ENCODE results near the gene ELF1. TPM values are rescaled to one million over a fixed set of nuclear protein-coding genes. Genes with fewer than 3 reads are reported as not detected.

The ELF1 gene
- total RNA-seq, 4 donors from 2014 or later: 61.9 to 84.5 (median 71.5) TPM

GRCh38 chr13:40983259-40983658, 35.9 kb downstream of the ELF1 start:
- 9 to 12% methylated on average over 2 of the region's 2 CpGs for WGBS, 2 donors
- DNase-seq: no peak
- H3K27me3 ChIP-seq: no peaks in the 10 kb centered on the region
- H3K4me1 ChIP-seq: peaks cover 21 to 92% (median 33%) of the 10 kb centered on the region in 3 donors
- peak overlapping the region; percentile 69 to 87 (median 84) for H3K27ac ChIP-seq
- no peaks in the 10 kb centered on the region for H3K9me3 ChIP-seq
- intact Hi-C loops (cut with DNase I): no loop called here
- H3K4me3 ChIP-seq: peak overlapping the region in 3 of 4 donors; percentile 27 to 56 (median 36)
- TF ChIP-seq POLR2A (IDR thresholded peaks at IDR 0.05) (no peak), CTCF (IDR thresholded peaks at IDR 0.05) (no peak)
- peaks cover 0 to 19% (median 0%) of the 10 kb centered on the region in 3 donors for H3K36me3 ChIP-seq

GRCh38 chr13:40982772-40983171, 36.3 kb downstream of the ELF1 start:
- Histone ChIP-seq H3K9me3 (no peaks in the 10 kb centered on the region), H3K4me3 (peak overlapping the region in 3 of 4 donors; percentile 27 to 56 (median 36)), H3K36me3 (peaks cover 0 to 19% (median 0%) of the 10 kb centered on the region in 3 donors), H3K27me3 (no peaks in the 10 kb centered on the region), H3K27ac (peak overlapping the region; percentile 69 to 87 (median 84)), H3K4me1 (peaks cover 21 to 92% (median 33%) of the 10 kb centered on the region in 3 donors)
- intact Hi-C loops (cut with DNase I): no loop called here
- peak in 2 of 4 donors; percentile 72 to 89 for TF ChIP-seq POLR2A (IDR thresholded peaks at IDR 0.05)
- no peak for TF ChIP-seq CTCF (IDR thresholded peaks at IDR 0.05)
- no peak for DNase-seq
- 4 to 14% methylated on average over 3 of the region's 3 CpGs for WGBS, 2 donors

GRCh38 chr13:40981949-40982348, 37.2 kb downstream of the ELF1 start:
- 34 to 47% methylated on average over 4 of the region's 4 CpGs for WGBS, 2 donors
- no peak for TF ChIP-seq POLR2A (IDR thresholded peaks at IDR 0.05)
- Histone ChIP-seq H3K27ac (peak overlapping the region; percentile 69 to 87 (median 84)), H3K4me3 (peak overlapping the region in 3 of 4 donors; percentile 27 to 56 (median 36)), H3K4me1 (peaks cover 18 to 91% (median 36%) of the 10 kb centered on the region in 3 donors), H3K27me3 (no peaks in the 10 kb centered on the region), H3K36me3 (peaks cover 0 to 19% (median 0%) of the 10 kb centered on the region in 3 donors), H3K9me3 (no peaks in the 10 kb centered on the region)
- no peak for DNase-seq
- intact Hi-C loops (cut with DNase I): no loop called here

- TF ChIP-seq CTCF (IDR thresholded peaks at IDR 0.05): no peak
- peak in 1 of 4 donors; percentile 52 for TF ChIP-seq POLR2A (IDR thresholded peaks at IDR 0.05)
- H3K4me1 ChIP-seq: peaks cover 18 to 91% (median 37%) of the 10 kb centered on the region in 3 donors
- 44 to 50% methylated on average over 3 of the region's 3 CpGs for WGBS, 2 donors
- H3K4me3 ChIP-seq: peak overlapping the region in 3 of 4 donors; percentile 27 to 56 (median 36)
- no peak for DNase-seq
- H3K27me3 ChIP-seq: no peaks in the 10 kb centered on the region
- peaks cover 0 to 23% (median 0%) of the 10 kb centered on the region in 3 donors for H3K36me3 ChIP-seq
- H3K9me3 ChIP-seq: no peaks in the 10 kb centered on the region
- peak overlapping the region; percentile 56 to 87 (median 78) for H3K27ac ChIP-seq
- intact Hi-C loops (cut with DNase I): no loop called here
These were observed 37.8 kb downstream of the ELF1 start for GRCh38 chr13:40981361-40981760.

GRCh38 chr13:40980461-40980860, 38.7 kb downstream of the ELF1 start:
- peak in 1 of 4 donors; percentile 34 for TF ChIP-seq POLR2A (IDR thresholded peaks at IDR 0.05)
- TF ChIP-seq CTCF (IDR thresholded peaks at IDR 0.05): no peak
- H3K4me1 ChIP-seq: peaks cover 9 to 91% (median 34%) of the 10 kb centered on the region in 3 donors
- H3K27ac ChIP-seq: peak overlapping the region; percentile 6 to 87 (median 58)
- no peaks in the 10 kb centered on the region for H3K9me3 ChIP-seq
- intact Hi-C loops (cut with DNase I): no loop called here
- no peak for DNase-seq
- peaks cover 0 to 26% (median 0%) of the 10 kb centered on the region in 3 donors for H3K36me3 ChIP-seq
- H3K4me3 ChIP-seq: peak overlapping the region in 3 of 4 donors; percentile 27 to 56 (median 36)
- H3K27me3 ChIP-seq: no peaks in the 10 kb centered on the region

Data from esophagus squamous epithelium (tissue), 5 donors.